Colonic mucosa (tissue), 4 donors: ENCODE data around the gene ADORA2A. TPM values are rescaled to one million over a fixed set of nuclear protein-coding genes. Genes with fewer than 3 reads are reported as not detected.

Experiments used
- DNase-seq: peaks from one replicate; pipeline ENCODE4 v3.0.0-alpha.2; 2020
- H3K27ac ChIP-seq: fragments of 200-600 bp; one replicate; pipeline ENCODE4 v1.8.0; 2021
- H3K27me3 ChIP-seq: fragments of 200-600 bp; one replicate; pipeline ENCODE4 v1.8.0; 2021
- H3K36me3 ChIP-seq: fragments of 200-600 bp; one replicate; pipeline ENCODE4 v1.8.0; 2021
- H3K4me1 ChIP-seq: fragments of 200-600 bp; one replicate; pipeline ENCODE4 v1.8.0; 2021; ENCODE audit warnings: mild to moderate bottlenecking
- H3K4me3 ChIP-seq: fragments of 200-600 bp; one replicate; pipeline ENCODE4 v1.8.0; 2021
- H3K9ac ChIP-seq, 2 donors: one replicate each; pipeline ENCODE4 v1.7.0; 2013; ENCODE audit warnings: control low read depth in 2 of 2, low read depth in 2 of 2, low read length in 2 of 2
- H3K9me3 ChIP-seq: fragments of 200-600 bp; one replicate; pipeline ENCODE4 v1.8.0; 2021
- intact Hi-C: fragments of 100-400 bp; cut with DNase I; formaldehyde crosslinking; loops from one replicate; pipeline ENCODE4 v1.14.1; 2022
- total RNA-seq, 2 donors: library from RNA; stranded (reverse); fragmentation: NEBNext Ultra II Directional in 1 of 2; extraction: Animal tissue kit (Norgen Biotek cat#: 25700) in 1 of 2; gene quantifications; one replicate each; pipeline ENCODE4 v1.2.1, GENCODE V29; 2021
- TF ChIP-seq, protein P1 (sequence below): fragments of 200-600 bp; IDR thresholded peaks from one replicate; pipeline ENCODE4 v1.8.0; 2022; ENCODE audit warnings: antibody characterized with exemption, mild to moderate bottlenecking
- donor health status: healthy.
- donor health status: DM: no; HTN: no; CAD: no.
- donor health status: DM: no; HTN: no; CAD: no.

Gene ADORA2A
- total RNA-seq, 2 donors from 2014 or later, result 1.5 to 2.5 TPM

DNA sequence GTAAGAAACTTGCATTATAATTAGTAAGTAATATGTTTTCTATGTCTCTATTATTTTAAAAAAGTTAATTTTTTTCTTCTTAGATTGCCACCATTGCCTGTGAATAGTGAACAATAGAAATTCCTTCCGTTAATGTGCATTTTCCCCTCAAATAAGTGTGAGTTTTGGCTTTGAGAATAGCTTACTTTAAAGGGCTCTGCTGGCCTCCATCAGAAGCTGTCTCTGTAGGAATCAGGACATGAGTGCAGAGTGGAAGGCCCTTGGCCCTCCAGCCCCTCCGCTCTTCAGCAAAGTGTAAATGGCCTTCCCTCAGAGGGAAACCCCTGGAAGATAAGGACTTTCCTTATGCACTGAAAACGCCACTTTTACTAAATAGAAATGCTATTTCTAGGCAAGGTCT, 24.1 kb upstream of the ADORA2A start:
- H3K9ac ChIP-seq, result no peak overlapping the region
- H3K36me3 ChIP-seq, result no peaks in the 10 kb centered on the region
- no peak overlapping the region for H3K4me3 ChIP-seq
- TF ChIP-seq, protein P1, sequence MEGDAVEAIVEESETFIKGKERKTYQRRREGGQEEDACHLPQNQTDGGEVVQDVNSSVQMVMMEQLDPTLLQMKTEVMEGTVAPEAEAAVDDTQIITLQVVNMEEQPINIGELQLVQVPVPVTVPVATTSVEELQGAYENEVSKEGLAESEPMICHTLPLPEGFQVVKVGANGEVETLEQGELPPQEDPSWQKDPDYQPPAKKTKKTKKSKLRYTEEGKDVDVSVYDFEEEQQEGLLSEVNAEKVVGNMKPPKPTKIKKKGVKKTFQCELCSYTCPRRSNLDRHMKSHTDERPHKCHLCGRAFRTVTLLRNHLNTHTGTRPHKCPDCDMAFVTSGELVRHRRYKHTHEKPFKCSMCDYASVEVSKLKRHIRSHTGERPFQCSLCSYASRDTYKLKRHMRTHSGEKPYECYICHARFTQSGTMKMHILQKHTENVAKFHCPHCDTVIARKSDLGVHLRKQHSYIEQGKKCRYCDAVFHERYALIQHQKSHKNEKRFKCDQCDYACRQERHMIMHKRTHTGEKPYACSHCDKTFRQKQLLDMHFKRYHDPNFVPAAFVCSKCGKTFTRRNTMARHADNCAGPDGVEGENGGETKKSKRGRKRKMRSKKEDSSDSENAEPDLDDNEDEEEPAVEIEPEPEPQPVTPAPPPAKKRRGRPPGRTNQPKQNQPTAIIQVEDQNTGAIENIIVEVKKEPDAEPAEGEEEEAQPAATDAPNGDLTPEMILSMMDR, result no peak
- H3K27ac ChIP-seq, result peak overlapping the region; percentile 17
- DNase-seq, result no peak
- no peaks in the 10 kb centered on the region for H3K9me3 ChIP-seq
- intact Hi-C loops, result no loop called here
- H3K27me3 ChIP-seq, result no peaks in the 10 kb centered on the region
- peaks cover 10% of the 10 kb centered on the region for H3K4me1 ChIP-seq

GRCh38 chr22:24404561-24405275, 22.7 kb upstream of the ADORA2A start:
- H3K9me3 ChIP-seq, result no peaks in the 10 kb centered on the region
- peaks cover 7% of the 10 kb centered on the region for H3K4me1 ChIP-seq
- no peak for DNase-seq
- TF ChIP-seq, protein P1, result no peak
- H3K4me3 ChIP-seq, result no peak overlapping the region
- no peak overlapping the region for H3K9ac ChIP-seq
- no peak overlapping the region for H3K27ac ChIP-seq
- no peaks in the 10 kb centered on the region for H3K27me3 ChIP-seq
- no peaks in the 10 kb centered on the region for H3K36me3 ChIP-seq
- intact Hi-C loops, result no loop called here

DNA sequence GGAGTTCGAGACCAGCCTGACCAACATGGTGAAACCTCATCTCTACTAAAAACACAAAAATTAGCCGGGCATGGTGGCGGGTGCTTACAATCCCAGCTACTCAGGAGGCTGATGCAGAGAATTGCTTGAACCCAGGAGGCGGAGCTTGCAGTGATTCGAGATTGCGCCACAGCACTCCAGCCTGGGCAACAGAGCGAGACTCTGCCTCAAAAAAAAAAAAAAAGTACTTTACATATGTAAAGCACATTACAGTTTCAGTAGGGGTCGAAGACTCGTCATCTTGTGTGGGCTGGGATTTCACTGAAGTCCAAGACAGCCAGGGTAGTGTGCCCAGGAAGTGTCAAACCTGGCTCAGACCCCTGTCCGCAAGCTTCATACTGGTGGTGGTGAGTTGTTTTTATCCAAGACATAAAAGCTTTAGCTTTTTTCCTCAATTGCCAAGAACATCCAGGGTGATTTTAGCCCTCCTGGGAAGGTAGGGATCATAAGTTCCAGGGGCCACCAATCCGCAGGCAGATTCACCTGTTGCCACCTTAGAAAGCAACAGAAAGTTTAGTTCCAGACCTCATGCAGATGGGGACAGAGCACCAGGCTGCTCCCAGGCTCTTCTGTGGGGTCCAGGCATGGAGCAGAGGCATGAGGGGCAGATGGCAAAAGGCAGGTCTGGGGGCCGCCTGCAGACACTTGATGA, 21.6 kb upstream of the ADORA2A start:
- Histone ChIP-seq H3K27ac (no peak overlapping the region), H3K36me3 (no peaks in the 10 kb centered on the region)

DNA sequence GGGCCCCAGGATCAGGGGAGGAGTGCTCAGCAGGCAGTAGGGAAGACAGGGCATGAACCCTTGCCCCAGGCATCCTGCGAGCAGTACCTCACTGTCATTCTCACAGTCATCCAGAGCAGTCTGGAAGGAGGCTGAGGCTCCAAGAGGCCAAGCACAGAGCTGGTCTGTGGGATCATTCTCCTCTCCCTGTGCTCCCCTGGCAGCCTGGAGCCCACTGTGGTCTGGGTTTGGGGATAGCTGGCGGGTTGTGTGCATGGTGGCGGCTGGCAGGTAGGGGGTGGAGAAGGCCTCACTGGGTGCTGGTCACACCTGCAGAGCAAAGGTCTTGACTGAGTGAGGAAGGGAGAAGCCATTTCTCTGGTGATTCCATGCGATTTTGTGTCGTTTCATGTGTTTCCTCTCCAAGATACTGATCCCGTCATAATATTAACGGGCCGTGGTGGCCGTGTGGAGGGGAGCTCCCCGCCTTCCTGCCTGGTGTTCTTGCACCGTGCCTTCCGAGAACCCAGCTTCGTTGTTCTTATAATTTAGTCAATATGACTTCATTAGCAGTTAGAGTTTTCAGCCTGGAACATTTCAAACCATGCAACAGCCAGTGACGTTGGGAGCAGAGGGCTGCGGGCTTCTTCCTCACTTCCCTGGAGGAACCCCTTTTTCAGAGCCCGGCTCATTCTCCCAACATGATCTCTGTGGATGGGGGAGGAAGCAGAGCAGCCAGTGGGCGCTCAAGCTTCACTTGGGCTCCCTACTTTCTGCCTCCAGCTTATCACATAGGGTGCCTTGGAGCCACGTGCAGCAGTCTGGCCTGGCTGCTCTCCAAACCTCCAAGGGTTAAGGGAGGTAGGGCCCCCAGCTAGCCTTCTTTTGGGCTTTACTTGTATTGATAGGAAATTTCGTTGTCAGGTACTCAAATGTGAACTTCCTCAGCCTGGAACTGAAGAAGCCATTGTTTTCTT, 20.8 kb upstream of the ADORA2A start:
- no peaks in the 10 kb centered on the region for H3K27me3 ChIP-seq
- no peak overlapping the region for H3K27ac ChIP-seq
- TF ChIP-seq, protein P1, result no peak
- H3K9me3 ChIP-seq, result no peaks in the 10 kb centered on the region
- H3K4me1 ChIP-seq, result peaks cover 7% of the 10 kb centered on the region
- H3K4me3 ChIP-seq, result no peak overlapping the region
- no peak overlapping the region for H3K9ac ChIP-seq
- no peak for DNase-seq
- intact Hi-C loops, result no loop called here
- no peaks in the 10 kb centered on the region for H3K36me3 ChIP-seq

More for the DNA sequence above, 21.6 kb upstream of the ADORA2A start:
- no peak for DNase-seq
- H3K27me3 ChIP-seq, result no peaks in the 10 kb centered on the region
- TF ChIP-seq, protein P1, result no peak
- intact Hi-C loops, result no loop called here
- no peak overlapping the region for H3K4me3 ChIP-seq
- peaks cover 7% of the 10 kb centered on the region for H3K4me1 ChIP-seq
- no peak overlapping the region for H3K9ac ChIP-seq
- no peaks in the 10 kb centered on the region for H3K9me3 ChIP-seq

DNA sequence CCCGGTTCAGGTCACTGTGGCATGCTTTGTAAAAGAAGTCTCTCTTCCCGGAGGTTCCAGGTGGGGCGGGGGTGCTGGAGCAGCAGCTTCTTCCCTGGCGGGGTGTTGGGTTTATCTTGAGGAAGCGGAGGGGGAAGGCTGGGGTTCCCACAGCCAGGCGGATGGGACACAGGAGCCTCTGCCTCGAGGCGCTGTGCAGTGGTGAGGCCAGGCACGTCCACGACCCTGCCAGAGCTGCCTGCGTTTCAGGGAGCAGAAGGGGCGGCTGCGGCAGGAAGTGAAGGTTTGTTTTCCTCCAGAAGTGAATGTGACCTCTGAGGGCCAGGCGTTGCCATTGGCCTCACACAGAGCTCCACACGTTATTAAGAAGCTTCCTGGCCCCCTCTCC, 20.1 kb upstream of the ADORA2A start:
- Histone ChIP-seq H3K4me1 (peaks cover 7% of the 10 kb centered on the region), H3K36me3 (no peaks in the 10 kb centered on the region), H3K4me3 (no peak overlapping the region), H3K9ac (no peak overlapping the region), H3K27me3 (no peaks in the 10 kb centered on the region), H3K27ac (no peak overlapping the region), H3K9me3 (no peaks in the 10 kb centered on the region)
- DNase-seq, result no peak
- TF ChIP-seq, protein P1, result no peak
- intact Hi-C loops, result no loop called here
